HG03159 (cell line): ENCODE results near the gene C22orf23.
"Not testable (repeated sequence)": the region's sequence is repeated elsewhere in the genome, so short reads cannot be mapped to it uniquely, and the experiment has no call there.

Experiments
- ATAC-seq: cut with Tn5 transposase; IDR thresholded peaks from one replicate; pipeline ENCODE4 v1.9.1; 2021; ENCODE audit warnings: mild to moderate bottlenecking, moderate library complexity; ENCODE audit not compliant: unreplicated experiment

The C22orf23 gene

DNA sequence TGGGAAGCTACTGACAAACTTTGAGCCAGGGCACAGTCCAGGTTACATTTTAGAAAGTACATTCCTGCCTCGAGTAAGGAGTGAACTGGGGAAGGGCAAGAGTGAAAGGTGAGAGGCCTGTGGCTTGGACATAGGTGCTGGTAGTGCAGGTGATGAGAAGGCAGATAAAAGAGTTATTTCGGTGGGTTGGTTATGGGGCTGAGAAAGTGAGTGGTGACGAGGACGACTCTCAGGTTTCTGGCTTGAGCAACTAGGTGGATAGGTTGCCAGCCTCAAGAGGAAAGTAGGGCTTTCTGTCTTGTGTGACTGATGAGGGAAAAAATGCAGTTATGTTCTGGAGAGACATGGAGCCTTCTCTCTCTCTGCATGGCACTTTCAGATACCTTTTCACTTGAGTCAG is 3.8 kb upstream of the C22orf23 start:
- no peak for ATAC-seq

DNA sequence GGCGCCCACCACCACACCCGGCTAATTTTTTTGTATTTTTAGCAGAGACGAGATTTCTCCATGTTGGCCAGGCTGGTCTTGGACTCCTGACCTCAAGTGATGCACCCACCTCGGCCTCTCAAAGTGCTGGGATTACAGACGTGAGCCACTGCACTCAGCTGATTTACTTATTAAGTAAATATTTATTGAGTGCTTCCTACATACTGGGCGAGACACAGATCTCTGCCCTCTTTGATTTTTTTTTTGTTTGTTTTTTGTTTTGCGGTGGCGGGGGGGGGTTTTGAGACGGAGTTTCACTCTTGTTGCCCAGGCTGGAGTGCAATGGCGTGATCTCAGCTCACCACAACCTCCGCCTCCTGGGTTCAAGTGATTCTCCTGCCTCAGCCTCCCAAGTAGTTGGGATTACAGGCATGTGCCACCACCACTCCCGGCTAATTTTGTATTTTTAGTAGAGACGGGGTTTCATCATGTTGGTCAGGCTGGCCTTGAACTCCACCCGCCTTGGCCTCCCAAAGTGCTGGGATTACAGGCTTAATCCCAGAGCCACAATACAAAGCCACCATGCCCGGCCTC is 2.5 kb upstream of the C22orf23 start:
- ATAC-seq = not testable (repeated sequence)

DNA sequence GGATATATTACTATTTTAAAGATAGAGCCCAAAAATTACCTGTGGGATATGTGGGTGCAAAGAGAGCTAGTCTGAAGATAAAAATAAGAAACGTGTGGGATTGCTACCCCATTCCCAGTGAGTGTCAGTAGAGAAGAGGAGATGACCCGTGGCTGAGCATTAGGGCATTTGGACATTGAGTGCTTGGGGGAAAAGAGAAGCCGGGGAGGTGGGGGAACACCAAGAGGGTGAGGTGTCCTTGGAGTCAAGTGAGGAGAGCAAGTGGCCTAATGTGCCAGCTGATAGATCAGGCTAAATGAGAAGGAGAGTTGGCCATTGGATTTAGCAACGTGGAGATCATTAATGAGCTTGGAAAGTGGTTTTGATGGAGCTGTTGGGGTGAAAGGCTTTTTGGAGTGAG is 1.3 kb upstream of the C22orf23 start:
- no peak for ATAC-seq

DNA sequence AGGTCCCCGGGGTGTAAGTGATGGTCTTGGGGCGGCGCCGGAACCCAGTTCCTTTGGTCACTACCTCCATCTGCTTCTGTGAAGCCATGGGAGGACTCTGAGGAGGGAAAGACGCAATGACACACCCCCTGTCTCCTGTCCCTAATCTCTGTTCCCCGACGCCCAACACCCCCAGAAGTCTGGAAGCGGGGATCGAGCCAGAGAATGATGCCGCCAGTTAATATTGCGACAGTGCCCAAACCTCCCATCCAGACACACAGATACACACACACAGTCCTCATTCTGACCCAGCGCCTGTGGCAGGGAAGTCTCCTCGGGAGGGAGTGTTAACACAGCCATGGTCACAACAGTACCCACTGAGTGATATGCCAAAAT is 352 bp downstream of the C22orf23 start:
- ATAC-seq = no peak

DNA sequence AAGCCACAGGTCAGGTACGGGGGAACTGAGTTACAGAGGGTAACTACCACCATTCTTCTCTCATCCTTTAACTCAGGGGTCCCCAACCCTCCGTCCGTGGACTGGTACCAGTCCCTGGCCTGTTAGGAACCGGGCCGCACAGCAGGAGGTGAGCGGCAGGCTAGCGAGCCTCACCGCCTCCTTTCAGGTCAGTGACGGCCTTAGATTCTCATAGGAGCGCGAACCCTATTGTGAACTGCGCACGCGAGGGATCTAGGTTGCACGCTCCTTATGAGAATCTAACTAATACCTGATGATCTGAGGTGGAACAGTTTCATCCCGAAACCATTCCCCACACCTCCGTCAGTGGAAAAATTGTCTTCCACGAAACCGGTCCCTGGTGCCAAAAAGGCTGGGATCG is 772 bp downstream of the C22orf23 start:
- ATAC-seq = not testable (repeated sequence)

DNA sequence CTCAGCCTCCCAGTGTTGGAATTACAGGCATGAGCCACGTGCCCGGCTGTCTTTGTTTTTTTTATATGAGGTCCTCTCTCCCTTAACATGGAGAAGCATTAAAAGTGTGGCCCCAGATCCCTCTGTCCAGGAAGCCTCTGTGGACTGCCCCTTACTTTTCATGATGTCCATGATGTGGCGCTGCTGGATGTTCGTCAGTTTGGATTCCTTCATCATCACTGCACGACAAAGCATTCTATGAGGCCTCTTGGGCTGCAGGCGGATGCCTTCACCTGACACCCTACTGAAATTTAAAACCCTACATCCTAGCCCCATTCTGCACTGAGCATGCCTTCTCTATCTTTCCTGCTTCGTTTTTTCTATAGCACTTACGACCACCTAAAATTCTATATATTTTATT is 2.1 kb downstream of the C22orf23 start:
- no peak for ATAC-seq

DNA sequence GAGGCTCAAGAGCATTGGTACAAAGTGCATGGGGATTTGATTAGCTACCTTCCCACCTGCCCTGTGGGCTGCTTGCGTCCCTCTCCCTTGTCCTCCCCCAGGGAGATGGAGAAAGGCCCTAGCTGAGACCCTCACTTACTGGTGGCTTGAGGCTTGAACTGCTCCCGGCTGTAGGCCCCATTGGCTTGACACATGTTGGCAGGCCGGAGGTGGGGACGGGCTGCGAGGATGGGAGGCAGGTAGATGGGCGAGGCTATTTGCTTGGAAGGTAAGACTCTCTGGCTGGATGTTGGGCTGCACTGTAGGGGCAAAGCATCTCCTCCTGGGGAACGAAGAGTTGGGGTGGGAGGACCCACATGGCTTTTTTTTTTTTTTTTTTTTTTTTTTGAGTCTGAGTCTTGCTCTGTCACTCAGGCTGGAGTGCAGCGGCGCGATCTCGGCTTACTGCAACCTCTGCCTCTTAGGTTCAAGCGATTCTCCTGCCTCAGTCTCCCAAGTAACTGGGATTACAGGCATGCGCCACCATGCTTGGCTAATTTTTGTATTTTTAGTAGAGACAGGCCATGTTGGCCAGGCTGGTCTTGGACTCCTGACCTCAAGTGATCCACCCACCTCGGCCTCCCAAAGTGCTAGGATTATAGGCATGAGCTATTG is 6.1 kb downstream of the C22orf23 start:
- ATAC-seq = not testable (repeated sequence)

DNA sequence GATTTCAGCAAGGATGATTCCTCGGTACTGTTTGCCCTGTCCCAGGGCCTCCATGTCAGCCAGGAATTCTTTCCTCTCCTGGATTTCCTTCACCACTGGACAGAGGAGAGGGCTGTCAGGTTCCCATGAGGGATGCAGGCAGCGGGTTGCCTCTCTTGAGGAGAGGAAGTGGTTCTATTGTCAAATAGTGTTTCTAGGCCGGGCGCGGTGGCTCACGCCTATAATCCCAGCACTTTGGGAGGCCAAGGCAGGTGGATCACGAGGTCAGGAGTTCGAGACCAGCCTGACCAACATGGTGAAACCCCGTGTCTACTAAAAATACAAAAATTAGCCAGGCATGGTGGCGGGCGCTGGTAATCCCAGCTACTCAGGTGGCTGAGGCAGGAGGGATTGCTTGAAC is 9.0 kb downstream of the C22orf23 start:
- not testable (repeated sequence) for ATAC-seq

DNA sequence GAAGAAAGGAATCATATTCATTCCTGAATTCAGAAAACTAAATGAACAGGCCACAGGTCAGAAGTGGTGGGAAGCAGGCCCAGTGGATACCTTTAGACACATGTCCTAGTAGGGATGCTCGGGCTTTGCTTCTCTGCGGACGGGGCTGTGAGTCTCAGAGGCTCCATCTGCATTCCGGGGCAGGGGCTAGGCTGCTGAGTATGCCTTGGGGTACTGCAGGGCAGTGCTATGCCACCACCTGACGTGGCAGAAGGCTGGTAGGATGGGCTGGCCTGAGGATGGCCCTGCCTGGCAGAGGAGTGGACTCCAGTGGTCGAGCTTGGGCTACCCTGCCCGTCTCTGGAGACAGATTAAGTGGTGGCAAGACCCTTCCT is 9.6 kb downstream of the C22orf23 start:
- ATAC-seq = no peak

DNA sequence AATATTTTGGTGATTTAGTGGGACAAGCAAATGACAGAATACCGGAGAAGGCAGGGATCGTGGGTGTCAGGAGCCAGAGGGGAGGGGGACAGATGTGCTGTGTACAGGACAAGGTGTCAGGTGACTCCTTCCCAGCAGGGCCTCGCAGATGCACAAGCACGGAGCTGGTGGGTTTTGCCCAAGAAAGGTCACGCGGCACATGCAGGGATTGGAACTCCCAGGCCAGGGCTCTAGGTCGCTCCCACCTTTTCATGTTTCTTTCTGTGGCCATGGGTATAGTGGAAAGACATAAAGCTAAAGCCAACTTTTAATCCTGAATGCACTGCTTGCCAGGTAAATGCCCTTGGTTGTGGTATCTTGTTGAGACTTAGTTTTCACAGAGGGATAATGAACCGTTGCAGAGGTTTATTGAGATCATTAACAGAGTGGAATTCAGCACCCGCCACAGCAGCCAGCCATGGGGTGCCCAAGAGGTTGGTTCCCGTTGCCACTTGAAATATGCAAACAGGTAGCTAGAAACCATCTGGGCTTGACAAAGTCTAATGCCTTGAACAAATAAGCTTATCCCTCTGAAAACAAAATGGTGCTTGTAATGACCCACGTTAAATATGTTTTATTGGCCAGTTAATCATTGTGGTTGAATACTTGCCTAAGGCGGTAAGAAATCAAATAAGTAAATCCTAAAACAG is 10.1 kb downstream of the C22orf23 start:
- no peak for ATAC-seq

DNA sequence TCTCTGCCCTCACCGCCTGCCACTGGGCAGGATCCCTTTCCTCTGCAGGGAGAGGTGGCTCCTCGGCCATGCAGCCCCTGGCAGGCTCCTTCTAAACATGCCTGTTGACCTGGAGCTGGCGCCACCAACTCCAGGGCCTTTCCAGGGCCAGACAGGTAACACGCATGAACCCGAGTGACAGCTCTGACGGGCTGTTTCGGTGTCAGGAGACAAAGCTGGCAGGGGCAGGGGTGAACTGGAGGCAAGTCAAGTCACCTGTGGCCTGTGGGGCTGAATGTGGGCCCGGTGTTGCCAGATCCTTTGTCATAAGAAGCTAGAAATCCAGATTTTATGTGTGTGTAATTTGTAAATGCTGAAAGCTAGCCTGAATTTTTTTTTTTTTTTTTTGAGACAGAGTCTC is 11.3 kb downstream of the C22orf23 start:
- ATAC-seq = no peak

DNA sequence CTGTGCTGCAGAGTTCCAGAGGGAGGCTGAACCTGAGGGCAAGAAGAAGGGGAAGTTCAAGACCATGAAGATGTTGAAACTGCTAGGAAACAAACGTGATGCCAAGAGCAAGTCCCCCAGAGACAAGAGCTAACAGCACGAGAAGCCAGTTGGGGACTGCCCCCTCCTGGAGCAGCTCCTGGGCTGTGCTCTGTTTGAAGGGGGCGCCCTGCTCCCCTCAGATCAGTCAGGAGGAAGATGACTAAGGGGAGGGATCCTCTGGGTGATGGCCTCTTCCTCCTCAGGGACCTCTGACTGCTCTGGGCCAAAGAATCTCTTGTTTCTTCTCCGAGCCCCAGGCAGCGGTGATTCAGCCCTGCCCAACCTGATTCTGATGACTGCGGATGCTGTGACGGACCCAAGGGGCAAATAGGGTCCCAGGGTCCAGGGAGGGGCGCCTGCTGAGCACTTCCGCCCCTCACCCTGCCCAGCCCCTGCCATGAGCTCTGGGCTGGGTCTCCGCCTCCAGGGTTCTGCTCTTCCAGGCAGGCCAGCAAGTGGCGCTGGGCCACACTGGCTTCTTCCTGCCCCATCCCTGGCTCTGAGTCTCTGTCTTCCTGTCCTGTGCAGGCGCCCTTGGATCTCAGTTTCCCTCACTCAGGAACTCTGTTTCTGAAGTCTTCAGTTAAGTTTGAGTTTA is 12.6 kb downstream of the C22orf23 start:
- no peak for ATAC-seq

DNA sequence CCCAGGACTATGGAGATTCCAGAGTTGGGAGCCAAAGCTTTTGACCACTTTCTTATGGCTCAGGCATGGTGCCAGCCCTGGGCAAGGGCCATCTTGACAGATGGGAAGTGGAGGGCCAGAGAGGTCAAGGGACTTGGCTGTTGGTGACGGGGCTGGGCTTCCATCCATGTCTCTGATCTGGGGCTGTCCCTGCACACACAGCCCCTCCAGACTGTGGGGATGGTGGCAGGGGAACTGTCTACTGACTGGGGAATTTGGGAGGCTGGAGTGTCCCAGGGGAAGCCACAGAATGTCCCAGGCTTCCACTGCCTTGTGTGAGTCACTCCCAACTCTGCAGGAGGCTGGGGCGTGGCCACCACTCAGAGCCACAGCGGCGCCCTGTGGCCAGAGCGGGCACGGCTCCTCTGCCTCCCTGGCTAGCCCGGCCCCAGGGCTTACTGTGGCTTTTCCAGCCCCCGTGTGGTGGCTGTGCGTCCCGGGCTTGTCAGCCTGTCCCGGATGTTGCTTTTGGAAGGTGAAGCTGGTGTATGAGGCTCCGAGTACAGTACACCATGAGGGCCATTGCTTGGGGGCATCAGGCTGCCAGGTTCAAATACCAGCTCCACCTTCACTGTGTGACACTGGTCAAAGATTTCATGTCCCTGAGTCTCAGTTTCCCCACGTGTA is 19.6 kb downstream of the C22orf23 start:
- ATAC-seq = peak; percentile 70

DNA sequence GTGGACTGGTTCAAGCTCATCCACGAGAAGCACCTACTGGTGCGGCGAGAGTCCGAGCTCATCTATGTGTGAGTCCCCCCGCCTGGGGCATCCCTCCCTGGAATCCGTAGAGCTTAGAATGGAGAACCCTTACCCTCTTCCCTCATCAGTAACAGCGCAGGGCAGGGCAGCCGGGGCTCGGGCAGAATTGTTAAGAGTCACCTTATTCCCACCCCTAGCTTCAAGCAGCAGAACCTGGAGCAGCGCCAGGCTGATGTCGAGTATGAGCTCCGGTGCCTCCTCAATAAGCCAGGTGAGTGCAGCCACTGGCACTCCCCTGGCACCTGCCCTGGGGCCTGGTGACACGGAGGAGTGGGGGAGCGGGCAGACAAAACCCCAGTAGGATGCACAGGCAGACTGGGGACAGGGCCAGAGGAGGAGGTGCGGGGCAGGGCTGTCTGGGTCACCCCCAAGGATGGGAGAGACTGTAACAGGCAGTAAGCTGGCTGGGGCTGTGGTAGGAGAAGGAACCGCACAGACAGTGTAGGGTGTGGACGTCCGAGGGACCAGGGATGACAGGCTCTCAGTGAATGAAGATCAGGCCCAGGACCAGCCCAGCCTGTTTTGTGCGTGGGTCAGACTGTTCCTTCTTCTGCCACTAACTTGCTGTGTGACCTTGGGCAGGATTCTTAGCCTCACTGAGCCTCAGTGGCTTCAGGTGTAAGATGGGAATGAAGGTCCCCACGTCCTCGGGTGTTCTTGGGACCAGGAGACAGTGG is 20.4 kb downstream of the C22orf23 start:
- no peak for ATAC-seq

DNA sequence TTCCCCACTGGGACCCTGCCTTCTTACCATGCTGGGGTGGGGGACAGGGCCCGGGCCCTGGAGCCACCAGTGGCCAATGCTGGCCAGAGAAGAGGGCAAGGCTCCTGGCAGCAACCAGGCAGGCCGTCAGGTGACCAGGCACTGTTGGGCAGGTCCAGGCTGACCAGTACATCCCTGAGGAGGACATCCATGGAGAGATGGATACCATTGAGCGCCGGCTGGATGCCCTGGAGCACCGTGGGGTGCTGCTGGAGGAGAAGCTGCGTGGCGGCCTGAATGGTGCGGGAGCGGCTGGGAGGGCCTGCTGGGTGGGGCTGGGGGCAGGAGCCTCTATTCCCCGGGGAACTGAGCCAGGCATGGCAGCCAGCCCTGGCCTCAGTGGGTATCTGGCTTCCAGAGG is 21.0 kb downstream of the C22orf23 start:
- ATAC-seq = no peak

DNA sequence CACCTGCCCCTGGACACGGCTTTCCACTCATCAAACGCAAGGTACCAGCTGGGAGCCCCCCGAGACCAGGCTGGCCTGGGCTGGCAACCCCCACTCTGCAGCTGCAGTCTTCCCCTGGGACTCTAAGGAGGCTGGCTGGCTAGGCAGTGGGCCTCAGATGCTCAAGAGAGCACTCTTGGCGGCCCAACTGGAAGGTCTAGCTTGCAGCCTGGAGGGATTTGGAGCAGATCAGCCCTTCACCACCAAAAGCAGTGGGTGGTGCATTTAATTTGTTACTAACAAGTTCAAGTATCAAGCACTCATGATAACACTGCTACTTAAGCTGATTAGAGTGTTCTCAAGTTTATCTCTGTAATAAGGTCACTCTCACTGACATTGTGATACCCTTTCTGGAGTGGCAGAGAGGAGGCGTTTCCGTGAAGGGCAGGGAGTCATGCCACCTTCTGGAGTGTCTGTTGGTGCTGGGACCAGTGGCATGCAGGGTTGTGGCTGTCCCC is 21.5 kb downstream of the C22orf23 start:
- no peak for ATAC-seq

DNA sequence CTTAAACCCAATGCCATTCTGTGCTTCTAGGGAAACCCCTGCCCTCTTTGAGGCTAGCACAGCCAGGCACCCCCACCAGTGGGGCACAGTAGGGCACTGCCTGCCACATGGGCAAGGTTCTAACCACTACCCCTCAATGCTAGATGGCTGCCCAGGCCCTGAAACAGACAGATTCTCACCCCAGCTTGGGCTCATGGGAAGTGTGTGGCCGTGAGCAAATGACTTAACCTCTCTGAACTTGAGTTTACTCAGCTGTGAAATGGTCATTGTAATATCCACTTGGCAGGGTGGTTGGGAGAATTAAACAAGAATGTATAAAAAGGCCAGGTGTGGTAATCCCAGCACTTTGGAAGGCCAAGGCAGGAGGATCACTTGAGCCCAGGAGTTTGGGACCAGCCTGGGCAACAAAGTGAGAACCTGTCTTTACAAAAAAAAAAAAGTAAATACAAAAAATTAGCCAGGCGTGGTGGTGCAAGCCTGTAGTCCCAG is 22.4 kb downstream of the C22orf23 start:
- no peak for ATAC-seq

DNA sequence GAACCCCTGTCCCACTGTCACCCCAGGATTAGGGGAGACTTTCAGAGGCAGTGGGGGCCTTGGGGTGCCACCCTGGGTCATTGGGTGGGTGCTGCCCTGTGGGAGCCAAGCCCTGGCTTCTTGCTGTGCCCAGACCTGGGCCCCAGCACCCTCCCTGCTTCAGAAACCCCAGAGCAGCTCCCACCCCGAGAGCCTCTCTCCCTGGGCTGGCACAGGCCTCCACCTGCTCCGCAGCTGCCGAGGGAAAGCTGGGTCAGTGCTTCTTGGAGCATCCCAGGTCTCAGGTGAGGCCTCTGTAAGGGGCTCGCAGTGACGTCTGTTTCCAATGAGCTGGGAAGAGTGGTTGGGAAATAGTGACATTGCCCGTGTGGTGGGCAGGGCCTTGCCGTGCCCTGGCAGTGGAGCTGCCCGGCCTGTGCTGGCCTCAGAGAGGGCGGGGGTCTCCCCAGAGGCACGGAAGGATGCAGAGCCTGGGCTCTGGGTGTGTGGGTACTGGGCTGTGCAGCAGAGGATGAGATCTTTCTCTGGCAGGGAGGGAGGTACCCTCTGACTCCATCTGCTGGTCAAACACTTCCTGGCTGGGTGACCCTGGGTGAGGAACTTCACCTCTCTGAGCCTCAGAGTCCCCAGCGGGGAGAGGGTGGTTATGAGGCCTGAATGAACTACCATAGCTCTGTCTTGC is 23.0 kb downstream of the C22orf23 start:
- no peak for ATAC-seq

DNA sequence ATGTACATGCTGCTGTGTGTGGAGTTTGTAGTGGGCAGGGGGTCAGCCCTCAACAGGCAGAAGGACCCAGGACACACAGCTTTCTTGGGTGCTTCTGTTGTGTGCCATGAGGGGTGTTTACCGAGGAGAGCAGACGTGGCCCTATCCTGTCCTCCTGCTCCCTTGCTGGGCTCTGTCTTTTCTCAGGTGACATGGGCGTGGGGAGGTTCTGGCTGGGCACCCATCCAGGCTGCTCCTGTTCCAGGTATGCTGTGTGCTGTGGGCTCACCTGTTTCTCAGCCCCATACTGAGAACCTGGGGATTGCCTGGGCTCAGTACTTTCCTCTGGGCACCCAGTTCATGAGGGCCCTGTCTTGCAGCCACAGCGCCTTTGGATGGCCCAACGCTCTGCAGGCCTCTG is 24.0 kb downstream of the C22orf23 start:
- no peak for ATAC-seq

DNA sequence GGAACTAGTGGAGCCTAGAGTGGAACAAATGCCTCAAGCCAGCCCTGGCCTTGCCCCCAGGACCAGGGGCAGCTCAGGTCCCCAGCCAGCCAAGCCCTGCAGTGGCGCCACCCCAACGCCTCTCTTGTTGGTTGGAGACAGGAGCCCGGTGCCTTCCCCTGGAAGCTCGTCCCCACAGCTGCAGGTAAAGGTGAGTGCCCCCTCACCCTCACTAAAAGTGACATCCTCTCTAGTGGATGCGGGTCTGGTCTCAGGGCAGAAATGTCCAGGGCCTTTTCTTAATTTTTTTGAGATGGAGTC is 25.8 kb downstream of the C22orf23 start:
- no peak for ATAC-seq
